NB4 (cell line): Measurements from ENCODE around the gene RMI2.

Experiments used
- POLR2A ChIP-seq: IDR thresholded peaks from 2 replicates; pipeline ENCODE4 v1.6.1; 2011; ENCODE audit warnings: mild to moderate bottlenecking; ENCODE audit not compliant: insufficient read length; ENCODE audit errors: extremely low read depth
- TF ChIP-seq, protein P1 (sequence below): IDR thresholded peaks from one replicate; pipeline ENCODE4 v1.5.1; 2012; ENCODE audit warnings: low read depth, low read length

DNA sequence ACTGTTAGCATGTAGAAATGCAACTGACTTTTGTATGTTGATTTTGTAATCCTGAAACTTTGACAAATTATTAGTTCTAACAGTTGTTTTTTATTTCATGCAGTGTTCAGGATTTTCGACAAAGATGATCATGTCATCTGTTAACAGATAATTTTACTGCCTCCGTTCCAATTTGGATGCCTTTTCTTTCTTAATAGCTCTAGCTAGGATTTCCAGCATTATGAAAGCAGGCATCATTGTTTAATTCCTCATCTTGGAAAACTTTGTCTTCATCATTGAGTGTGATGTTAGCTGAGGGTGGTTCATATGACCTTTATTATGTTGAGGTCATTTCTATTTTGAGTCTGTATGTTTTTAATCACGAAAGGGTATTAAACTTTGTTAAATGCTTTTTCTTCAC, 31.9 kb downstream of the RMI2 start:
- TF ChIP-seq, protein P1, sequence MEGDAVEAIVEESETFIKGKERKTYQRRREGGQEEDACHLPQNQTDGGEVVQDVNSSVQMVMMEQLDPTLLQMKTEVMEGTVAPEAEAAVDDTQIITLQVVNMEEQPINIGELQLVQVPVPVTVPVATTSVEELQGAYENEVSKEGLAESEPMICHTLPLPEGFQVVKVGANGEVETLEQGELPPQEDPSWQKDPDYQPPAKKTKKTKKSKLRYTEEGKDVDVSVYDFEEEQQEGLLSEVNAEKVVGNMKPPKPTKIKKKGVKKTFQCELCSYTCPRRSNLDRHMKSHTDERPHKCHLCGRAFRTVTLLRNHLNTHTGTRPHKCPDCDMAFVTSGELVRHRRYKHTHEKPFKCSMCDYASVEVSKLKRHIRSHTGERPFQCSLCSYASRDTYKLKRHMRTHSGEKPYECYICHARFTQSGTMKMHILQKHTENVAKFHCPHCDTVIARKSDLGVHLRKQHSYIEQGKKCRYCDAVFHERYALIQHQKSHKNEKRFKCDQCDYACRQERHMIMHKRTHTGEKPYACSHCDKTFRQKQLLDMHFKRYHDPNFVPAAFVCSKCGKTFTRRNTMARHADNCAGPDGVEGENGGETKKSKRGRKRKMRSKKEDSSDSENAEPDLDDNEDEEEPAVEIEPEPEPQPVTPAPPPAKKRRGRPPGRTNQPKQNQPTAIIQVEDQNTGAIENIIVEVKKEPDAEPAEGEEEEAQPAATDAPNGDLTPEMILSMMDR = no peak
- no peak for TF ChIP-seq POLR2A
